Epithelial cell of esophagus (primary cell): ENCODE data around the gene CEP85L.

ENCODE experiments used
- DNase-seq: peaks from one replicate; pipeline ENCODE4 v3.0.0; 2010; ENCODE audit warnings: low read depth
- H3K4me3 ChIP-seq: 2 replicates; pipeline ENCODE4 v1.5.1; 2011; ENCODE audit warnings: mild to moderate bottlenecking, low read length, control low read depth
- TF ChIP-seq, protein P1 (sequence below): IDR thresholded peaks from 2 replicates; pipeline ENCODE4 v1.5.1; 2011; ENCODE audit warnings: low read depth, mild to moderate bottlenecking, low read length, control low read depth, inconsistent platforms; ENCODE audit not compliant: insufficient read depth; ENCODE audit errors: missing control alignments

The CEP85L gene

DNA sequence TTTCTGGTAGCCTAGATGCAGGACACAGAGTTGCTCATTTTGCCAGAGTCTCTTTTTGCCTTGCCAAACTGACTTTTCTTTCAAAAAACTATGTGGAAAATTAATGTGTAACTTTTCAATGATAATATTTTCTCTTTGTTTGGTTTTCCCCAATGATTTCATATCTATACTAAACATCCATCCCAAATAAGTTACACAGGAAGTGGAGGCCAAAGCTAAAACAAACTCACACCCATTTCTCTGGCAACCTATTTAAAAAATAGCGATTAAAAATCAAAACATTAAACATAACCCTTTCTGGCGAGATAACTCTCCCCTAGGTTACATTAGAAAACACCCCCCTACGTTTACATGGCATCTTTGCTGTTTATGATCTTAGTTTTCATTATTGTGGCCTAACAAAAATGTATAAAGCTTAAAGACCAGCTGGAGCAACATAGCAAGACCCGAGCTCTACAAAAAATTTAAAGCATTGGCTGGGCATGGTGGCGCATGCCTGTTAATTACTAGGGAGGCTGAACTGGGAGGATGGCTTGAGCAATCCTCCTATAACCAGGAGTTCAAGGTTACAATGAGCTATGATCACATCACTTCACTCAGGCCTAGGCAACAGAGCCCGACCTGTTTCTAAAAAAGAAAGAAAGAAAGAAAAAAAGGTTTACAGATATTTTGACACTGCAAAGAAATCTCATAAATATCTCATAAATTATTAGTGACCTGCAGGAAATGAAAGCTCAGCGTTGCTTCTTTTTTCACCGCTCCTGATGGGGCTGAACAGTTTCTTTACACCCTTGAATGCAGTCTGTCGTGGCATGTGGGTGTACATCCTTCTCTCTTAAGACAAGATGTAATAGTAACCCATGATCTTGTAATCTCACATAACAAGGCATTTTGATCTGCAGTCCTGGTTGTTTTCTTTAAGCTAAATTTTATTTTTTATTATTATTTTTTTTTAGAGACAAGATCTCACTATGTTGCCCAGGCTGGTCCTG is 32.8 kb upstream of the CEP85L start:
- DNase-seq = no peak
- TF ChIP-seq, protein P1, sequence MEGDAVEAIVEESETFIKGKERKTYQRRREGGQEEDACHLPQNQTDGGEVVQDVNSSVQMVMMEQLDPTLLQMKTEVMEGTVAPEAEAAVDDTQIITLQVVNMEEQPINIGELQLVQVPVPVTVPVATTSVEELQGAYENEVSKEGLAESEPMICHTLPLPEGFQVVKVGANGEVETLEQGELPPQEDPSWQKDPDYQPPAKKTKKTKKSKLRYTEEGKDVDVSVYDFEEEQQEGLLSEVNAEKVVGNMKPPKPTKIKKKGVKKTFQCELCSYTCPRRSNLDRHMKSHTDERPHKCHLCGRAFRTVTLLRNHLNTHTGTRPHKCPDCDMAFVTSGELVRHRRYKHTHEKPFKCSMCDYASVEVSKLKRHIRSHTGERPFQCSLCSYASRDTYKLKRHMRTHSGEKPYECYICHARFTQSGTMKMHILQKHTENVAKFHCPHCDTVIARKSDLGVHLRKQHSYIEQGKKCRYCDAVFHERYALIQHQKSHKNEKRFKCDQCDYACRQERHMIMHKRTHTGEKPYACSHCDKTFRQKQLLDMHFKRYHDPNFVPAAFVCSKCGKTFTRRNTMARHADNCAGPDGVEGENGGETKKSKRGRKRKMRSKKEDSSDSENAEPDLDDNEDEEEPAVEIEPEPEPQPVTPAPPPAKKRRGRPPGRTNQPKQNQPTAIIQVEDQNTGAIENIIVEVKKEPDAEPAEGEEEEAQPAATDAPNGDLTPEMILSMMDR = no peak
- no peak overlapping the region for H3K4me3 ChIP-seq

DNA sequence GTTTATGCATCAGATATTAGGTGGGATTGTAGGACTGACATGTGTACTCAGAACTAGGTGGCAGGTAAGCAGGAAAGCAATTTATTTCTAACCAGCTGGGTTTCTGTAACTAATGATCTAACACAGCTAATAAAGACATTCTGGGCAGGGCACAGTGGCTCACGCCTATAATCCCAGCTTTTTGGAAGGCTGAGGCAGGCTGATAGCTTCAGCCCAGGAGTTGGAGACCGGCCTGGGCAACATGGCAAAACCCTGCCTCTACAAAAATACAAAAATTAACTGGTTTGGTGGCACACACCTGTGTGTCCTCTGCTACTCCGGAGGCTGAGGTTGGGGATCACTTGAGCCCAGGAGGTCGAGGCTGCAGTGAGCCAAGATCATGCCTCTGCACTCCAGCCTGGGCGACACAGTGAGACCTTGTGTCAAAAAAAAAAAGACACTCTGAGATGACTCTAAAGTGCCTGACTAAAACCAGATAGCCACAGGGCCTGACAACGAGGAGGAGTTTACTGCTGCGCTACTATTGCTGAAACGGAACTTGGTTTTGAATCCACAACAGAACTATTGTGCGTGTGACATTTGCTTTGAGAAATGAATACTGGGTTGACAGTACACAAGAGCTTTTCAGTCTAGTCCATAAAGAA is 29.2 kb upstream of the CEP85L start:
- H3K4me3 ChIP-seq = no peak overlapping the region
- TF ChIP-seq, protein P1 = no peak
- no peak for DNase-seq

DNA sequence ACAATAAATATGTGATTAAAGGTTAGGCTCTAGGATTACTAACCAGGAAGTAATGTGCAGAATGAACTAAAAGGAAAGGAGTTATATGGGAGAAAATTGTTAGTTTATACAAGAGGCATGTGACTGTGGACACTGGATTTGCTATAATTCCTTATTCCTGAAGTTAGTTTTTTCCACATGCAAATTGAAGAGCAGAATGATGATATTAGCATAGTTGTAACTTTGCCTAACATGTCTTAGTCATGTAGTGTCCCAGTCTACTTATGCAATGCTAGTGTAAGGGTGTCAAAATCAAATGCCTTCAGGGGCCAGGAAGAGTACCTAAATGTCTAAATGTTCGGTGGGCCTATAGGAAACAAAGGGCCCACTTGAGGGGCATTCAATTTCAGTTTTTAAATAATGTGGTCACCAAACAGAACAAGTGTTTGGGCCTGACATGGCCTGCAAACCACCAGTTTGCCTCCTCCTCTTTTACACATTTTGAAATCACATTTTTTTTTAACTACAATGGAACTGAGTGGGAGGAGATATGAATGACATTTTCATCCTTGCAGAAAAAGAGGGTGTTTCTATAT is 28.0 kb upstream of the CEP85L start:
- no peak overlapping the region for H3K4me3 ChIP-seq
- TF ChIP-seq, protein P1 = no peak
- DNase-seq = peak; percentile 65

DNA sequence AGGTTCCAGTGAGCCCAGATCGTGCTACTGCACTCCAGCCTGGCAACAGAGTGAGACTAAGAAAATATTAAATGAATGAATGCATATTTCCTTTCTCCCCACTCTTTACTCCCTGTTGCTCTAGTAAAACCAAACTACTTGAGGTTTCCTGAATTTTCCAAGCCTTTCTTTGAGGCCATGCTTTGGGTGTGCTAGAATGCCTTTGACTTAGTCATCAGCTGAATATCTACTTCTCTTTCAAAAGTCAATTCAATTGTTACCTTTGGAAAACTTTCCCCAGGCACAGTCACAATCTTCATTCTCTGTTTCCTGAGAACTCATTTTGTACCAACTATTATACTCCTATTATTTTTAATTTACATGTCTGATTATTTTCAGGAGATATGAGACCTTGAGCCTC is 27.5 kb upstream of the CEP85L start:
- DNase-seq = peak; percentile 36
- TF ChIP-seq, protein P1 = no peak
- no peak overlapping the region for H3K4me3 ChIP-seq

DNA sequence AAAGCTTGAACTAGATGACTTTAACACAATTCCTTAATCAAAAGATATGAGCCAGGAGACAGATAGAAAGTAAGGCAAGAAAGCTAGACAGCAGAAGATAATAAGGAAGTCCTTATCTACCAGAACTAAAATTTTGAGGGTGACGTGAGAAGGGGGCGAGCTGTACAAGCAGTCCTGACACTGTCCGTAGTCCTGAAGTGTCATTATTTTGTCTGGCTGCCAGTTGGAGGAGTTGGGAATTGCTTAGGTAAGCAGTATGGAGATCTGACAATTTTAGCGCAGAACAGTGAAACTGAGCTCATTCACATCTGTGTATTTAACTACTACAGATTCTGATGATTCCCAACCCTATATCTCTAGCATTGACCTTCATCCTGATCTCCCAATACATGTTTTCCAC is 25.8 kb upstream of the CEP85L start:
- TF ChIP-seq, protein P1 = no peak
- no peak overlapping the region for H3K4me3 ChIP-seq
- DNase-seq = no peak

DNA sequence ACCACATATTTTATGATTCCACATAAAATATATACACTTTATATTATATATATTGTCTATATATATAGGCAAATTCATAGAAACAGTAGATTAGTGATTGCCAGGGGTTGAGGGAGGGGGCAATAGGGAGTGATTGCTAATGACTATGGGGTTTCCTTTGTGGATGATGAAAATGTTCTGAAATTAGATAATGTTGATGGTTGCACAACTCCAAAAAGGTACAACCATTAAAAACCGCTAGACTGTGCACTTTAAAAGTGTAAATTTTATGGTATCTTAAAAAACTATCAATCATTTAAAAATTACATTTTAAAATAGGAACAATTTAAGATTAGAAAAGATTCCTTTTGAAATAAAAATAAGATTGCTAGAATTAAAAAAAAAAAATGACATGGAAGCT is 23.8 kb upstream of the CEP85L start:
- TF ChIP-seq, protein P1 = no peak
- no peak overlapping the region for H3K4me3 ChIP-seq
- DNase-seq = no peak
